Body of pancreas (tissue), 4 donors: ENCODE results near the gene GNAT2.

Source experiments
- POLR2A ChIP-seq, 3 donors: fragments of 450-650 bp; IDR thresholded peaks; one replicate each; pipeline ENCODE4 v1.6.1; 2016; ENCODE audit warnings: antibody characterized with exemption in 3 of 3, mild to moderate bottlenecking in 2 of 3
- TF ChIP-seq, protein P1 (sequence below), 7 experiments: fragments of 450-650 bp in 4 of 7; fragments of 200-600 bp in 3 of 7; sonication (generic) in 3 of 7; IDR thresholded peaks; one replicate each; pipeline ENCODE4 v1.5.1; 2016 to 2019; ENCODE audit warnings: antibody characterized with exemption in 7 of 7

DNA sequence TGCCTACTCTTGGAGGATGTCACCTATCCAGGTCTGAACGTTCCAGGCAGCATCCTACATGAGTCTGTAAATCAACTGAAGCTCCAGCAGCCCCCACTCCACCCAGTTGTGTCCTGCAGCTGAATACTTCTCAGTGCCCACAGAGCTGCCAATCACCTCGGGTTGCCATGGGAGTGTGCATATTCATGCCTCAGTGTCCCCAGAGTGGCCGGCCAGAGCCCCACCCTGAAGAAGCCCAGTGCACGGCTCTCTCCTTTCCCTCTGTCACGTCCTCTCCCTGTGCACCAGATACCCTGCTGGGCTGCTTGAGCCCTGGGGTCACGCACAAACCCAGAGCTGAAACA lies 20.4 kb upstream of the GNAT2 start:
- no peak for TF ChIP-seq POLR2A (IDR thresholded peaks at IDR 0.05)
- TF ChIP-seq, protein P1, sequence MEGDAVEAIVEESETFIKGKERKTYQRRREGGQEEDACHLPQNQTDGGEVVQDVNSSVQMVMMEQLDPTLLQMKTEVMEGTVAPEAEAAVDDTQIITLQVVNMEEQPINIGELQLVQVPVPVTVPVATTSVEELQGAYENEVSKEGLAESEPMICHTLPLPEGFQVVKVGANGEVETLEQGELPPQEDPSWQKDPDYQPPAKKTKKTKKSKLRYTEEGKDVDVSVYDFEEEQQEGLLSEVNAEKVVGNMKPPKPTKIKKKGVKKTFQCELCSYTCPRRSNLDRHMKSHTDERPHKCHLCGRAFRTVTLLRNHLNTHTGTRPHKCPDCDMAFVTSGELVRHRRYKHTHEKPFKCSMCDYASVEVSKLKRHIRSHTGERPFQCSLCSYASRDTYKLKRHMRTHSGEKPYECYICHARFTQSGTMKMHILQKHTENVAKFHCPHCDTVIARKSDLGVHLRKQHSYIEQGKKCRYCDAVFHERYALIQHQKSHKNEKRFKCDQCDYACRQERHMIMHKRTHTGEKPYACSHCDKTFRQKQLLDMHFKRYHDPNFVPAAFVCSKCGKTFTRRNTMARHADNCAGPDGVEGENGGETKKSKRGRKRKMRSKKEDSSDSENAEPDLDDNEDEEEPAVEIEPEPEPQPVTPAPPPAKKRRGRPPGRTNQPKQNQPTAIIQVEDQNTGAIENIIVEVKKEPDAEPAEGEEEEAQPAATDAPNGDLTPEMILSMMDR (IDR thresholded peaks at IDR 0.05): no peak
